Hematopoietic multipotent progenitor cell treated with erythropoietin and hydrocortisone succinate and interleukin-3 and kit ligand, for 4 days (in vitro differentiated cells): ENCODE data around the gene RNF40.

Experiments used
- DNase-seq: peaks from one replicate; pipeline ENCODE4 v3.0.0-alpha.2; 2015

Gene RNF40

DNA sequence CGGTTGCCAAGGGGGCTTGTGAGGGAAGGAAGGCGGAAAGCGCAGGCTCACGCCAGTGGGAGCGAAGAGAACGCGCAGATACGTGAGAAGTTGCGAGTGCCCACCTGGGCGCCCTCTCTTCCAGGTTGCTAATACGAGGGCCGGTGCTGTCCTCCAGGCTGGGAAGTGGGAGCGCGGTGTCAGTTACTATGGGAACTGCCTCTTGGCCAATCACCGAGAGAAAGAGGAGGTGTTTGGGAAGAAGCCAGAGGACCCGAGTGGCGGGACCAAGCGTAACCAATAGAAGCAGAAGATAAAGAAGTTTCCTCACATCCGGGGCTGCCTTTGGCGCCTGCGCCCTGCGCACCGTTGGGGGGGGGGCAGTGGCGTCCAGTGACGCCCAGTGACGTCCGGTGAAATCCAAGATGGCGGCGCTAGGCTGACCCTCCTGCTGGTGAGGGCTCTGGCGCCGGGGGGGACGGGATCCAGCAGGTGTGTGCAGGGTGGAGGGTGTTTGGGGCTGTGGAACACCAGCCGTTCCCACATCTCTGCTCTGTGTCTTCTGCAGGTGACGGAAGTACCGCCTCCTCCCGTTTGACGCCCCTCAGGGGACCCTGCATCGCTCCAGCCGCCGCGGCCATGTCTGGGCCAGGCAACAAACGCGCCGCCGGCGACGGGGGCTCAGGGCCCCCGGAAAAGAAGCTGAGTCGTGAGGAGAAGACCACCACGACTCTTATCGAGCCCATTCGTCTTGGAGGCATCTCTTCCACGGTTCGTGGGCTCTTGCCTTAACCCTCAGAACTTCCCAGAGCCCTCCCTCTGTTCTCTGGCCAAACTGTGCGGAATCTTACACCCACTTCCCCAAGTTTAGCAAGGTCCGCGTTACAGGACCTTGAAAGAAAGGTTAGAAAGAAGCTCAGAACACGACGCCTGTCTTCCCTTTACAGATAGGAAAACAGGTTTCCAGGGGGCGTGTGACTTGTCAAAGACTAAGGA, at the start of gene RNF40, which contains the start of gene CFAP119:
Gene RNF40, plus strand, starts transcription at position 395 of the 975 bp plus-strand sequence. Its CDS starts 224 bp downstream, at position 619.
Gene CFAP119, minus strand, starts transcription at position 135 of the 975 bp plus-strand sequence. CDS start 314 bp downstream, outside the sequence.
- peak; percentile 99 for DNase-seq

DNA sequence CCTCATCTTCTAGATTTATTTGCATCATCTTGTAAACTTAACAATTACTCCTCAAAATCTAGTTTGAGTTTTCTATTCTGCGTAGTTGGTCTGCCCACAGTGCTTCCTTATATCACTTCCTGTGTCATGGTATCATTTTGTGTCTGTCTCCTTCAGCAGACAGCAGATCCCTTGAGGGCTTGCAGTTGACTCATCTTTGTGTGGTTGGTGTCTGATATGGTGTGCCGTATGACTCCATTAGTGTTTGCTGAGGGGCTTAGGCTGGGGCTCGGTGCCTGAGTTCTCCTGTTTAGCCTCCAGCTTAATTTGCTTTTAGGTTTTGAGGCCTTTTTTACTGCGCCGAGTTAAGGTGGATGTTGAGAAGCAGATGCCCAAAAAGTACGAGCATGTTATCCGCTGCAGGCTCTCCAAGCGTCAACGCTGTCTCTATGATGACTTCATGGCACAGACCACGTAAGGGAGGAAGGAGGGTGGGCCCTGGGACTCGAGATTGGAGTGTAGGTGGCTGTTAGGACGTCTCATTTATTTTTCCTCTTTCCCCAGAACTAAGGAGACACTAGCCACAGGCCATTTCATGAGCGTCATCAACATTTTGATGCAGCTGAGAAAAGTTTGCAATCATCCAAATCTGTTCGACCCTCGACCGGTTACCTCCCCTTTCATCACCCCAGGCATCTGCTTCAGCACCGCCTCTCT, 46.2 kb upstream of the RNF40 start:
- peak; percentile 67 for DNase-seq

GRCh38 chr16:30720086-30720485, 42.0 kb upstream of the RNF40 start:
- DNase-seq, result no peak

GRCh38 chr16:30720694-30721093, 41.4 kb upstream of the RNF40 start:
- no peak for DNase-seq

DNA sequence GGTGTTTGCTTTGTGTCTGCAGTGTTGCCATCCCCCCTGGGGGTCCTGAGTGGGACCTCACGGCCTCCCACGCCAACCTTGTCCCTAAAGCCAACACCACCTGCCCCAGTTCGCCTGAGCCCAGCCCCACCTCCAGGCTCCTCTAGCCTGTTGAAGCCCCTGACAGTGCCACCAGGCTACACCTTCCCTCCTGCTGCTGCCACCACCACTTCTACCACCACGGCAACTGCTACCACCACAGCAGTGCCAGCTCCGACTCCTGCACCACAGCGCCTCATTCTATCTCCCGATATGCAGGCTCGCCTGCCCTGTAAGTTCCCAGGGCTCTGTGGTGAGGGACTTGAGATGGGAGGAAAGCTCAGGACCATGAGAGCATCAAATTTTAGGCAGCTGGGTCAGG, 41.0 kb upstream of the RNF40 start:
- DNase-seq, result no peak

GRCh38 chr16:30721606-30722005, 40.5 kb upstream of the RNF40 start:
- no peak for DNase-seq

DNA sequence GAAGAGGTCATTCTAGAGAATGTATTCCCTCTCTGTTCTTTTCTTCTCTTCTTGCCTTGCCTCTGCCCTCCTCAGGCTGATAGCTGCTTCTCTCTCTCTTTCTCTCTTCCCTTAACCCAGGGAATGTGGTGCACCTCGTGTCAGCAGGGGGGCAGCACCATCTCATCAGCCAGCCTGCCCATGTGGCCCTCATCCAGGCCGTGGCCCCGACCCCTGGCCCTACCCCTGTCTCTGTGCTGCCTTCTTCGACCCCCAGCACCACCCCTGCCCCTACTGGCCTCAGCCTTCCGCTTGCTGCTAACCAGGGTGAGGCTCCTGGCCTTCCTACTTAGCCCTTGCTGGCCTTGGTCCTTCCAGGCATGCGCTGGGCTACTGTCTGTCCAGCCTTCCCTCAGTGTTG, 39.7 kb upstream of the RNF40 start:
- peak; percentile 46 for DNase-seq

DNA sequence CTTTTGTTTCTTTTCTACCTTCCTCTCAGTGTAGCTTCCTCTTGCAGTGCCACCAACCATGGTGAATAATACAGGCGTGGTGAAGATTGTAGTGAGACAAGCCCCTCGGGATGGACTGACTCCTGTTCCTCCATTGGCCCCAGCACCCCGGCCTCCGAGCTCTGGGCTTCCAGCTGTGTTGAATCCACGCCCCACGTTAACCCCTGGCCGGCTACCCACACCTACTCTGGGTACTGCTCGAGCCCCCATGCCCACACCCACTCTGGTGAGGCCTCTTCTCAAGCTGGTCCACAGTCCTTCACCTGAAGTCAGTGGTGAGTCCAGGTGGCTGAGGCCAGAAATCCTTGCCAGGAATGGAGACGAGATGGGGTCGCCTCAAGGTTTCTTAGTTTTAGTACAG, 39.2 kb upstream of the RNF40 start:
- DNase-seq, result no peak

GRCh38 chr16:30723725-30724355, 38.3 kb upstream of the RNF40 start:
- DNase-seq, result no peak

- peak; percentile 58 for DNase-seq
Observed at GRCh38 chr16:30724641-30725417, 37.3 kb upstream of the RNF40 start.

DNA sequence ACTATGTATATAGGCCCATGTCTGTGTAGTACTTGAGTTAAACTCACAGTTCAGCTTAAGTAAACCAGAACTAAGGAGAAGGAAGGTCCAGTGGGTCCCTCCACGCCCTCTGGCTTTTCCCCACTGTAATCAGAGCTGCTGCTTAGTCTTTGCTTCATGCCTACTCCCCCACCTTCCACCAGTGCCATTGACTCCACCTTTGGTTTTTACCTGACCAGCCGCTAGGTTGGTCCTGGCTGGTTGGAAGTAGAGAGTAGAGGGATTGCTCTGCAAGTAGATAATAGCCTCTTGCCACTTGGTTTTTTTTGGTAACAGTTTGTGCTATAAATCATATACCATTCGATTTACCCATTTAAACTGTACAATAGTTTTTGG, 36.7 kb upstream of the RNF40 start:
- DNase-seq, result no peak

DNA sequence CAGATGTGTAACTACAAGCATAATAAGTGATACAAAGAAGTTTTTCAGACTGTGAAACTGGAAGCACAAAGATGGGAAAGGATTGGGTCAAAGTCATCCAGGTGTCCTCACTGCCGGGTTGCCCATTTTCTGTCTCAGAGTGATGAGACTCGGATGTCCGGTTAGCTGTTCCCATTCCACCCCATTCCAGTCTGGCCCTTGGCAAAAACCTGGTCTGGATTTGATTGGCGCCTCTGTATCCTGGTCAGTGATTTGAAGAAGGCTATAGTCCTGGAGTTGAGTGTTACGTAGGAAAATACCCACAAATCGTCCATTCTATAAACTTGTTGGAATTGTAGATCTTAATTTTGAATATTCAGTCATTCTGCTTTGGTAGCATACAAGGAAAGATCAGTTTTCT, 33.8 kb upstream of the RNF40 start:
- DNase-seq, result no peak

DNA sequence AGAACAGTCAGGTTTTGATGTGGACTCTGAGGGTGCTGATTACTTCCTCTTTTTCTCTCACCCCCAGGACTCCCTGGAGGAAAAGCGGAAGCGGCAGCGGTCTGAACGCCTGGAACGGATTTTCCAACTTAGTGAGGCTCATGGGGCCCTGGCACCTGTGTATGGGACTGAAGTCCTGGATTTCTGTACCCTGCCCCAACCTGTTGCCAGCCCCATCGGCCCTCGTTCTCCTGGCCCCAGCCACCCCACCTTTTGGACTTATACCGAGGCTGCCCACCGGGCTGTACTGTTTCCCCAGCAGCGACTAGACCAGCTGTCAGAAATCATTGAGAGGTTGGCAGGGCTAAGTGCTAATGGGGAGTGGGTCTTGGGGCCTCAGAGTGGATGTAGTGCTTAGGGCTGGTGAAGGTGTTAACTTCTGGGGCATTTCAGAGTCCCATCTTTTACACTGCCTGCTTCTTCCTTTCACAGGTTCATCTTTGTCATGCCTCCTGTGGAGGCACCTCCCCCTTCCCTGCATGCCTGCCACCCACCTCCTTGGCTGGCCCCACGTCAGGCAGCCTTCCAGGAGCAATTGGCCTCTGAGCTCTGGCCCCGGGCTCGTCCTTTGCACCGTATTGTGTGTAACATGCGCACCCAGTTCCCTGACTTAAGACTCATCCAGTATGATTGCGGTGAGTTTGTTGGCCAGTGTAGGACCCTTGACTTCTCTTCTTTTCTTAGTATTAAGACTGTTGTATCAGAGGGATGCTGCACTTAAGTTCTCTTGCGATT, 33.0 kb upstream of the RNF40 start:
- DNase-seq, result no peak

- no peak for DNase-seq
Observed at GRCh38 chr16:30731411-30731810, 30.7 kb upstream of the RNF40 start.

DNA sequence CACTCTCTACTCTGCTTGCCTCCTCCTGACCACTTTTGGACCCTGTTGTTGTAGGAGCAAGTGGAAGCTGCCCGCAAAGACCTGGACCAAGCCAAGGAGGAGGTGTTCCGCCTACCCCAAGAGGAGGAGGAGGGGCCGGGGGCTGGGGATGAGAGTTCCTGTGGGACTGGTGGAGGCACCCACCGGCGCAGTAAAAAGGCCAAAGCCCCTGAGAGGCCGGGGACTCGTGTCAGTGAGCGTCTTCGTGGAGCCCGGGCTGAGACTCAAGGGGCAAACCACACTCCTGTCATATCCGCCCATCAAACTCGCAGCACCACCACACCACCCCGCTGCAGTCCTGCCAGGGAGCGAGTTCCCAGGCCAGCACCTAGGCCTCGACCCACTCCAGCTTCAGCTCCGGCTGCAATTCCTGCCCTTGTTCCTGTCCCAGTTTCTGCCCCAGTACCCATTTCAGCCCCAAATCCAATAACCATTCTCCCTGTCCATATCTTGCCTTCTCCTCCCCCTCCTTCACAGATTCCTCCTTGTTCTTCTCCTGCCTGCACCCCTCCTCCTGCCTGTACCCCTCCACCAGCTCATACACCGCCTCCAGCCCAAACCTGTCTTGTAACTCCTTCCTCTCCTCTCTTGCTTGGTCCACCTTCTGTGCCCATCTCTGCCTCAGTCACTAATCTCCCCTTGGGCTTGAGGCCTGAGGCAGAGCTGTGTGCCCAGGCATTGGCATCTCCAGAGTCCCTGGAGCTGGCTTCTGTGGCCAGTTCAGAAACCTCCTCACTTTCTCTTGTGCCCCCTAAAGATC, 24.9 kb upstream of the RNF40 start:
- no peak for DNase-seq

DNA sequence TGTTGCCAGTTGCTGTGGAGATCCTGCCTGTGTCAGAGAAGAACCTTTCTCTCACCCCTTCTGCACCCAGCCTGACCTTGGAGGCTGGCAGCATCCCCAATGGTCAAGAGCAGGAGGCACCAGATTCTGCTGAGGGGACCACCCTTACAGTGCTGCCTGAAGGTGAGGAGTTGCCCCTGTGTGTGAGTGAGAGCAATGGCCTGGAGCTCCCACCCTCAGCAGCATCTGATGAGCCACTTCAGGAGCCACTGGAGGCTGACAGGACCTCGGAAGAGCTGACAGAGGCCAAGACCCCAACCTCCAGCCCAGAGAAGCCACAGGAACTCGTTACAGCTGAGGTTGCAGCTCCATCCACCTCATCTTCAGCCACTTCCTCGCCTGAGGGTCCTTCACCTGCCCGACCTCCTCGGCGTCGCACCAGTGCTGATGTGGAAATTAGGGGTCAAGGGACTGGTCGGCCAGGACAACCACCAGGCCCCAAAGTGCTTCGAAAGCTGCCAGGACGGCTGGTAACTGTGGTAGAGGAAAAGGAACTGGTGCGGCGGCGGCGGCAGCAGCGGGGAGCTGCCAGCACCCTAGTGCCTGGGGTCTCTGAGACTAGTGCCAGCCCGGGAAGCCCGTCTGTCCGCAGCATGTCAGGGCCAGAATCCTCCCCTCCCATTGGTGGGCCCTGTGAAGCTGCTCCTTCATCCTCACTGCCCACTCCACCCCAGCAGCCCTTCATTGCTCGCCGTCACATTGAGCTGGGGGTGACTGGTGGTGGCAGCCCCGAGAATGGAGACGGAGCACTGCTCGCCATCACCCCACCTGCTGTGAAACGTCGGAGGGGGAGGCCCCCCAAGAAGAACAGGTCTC, 24.1 kb upstream of the RNF40 start:
- no peak for DNase-seq

GRCh38 chr16:30738984-30739951, 22.9 kb upstream of the RNF40 start:
- DNase-seq, result no peak

DNA sequence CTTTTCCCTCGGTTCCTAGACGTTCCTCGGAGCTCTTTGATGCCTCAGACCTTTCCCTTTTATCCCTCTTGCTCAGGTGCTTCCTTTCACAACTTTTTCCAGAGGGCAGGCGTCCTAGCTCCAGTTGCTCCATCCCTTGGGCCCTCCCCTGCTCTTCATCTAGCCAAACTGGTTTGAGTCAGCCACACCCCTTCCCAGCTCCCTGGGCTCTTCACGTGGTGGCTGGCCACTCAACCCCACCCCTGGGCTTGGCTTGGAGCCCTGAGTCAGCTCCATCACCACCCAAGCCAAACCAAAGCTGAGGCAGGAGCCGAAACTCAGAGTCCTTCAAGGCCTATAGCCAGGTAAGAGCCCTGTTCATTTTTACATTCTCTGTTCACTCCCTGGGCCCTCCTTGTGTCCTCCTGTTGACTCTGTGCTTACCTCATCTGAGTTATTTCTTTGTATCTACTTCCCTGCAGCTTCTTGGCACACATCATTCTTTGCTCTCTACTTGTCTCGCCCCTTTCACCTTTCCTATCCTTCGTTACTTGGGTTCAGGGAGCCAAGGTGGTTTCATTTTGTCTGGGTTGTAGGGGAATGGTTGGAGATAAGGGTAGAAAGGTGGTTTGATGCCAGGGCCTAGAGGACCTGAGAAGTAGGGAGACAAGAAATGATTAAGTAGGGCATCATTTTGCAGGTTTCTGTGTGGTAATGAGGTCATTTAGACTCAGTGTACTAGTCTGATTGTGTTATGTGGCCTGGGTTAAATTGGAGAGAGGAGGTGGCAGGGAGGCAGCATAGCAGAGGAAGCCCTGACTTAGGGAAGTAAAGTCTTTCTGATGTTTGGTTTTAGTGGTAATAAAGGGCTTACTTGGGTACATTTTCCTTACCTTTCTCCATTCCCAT, 21.5 kb upstream of the RNF40 start:
- DNase-seq, result peak; percentile 77
